HepG2 (cell line): ENCODE results near the gene GPS1. TPM values are rescaled to one million over a fixed set of nuclear protein-coding genes. Genes with fewer than 3 reads are reported as not detected.

Experiments used
- CEBPG ChIP-seq: IDR thresholded peaks from 2 replicates; pipeline ENCODE4 v1.6.1; 2016
- E2F1 ChIP-seq: sonication (generic); formaldehyde crosslinking; IDR thresholded peaks from 2 replicates; pipeline ENCODE4 v1.5.0; 2020; ENCODE audit warnings: missing genetic modification reagents
- EED ChIP-seq: sonication (generic); formaldehyde crosslinking; IDR thresholded peaks from 2 replicates; pipeline ENCODE4 v1.5.0; 2020; ENCODE audit warnings: mild to moderate bottlenecking, missing genetic modification reagents
- ETV6 ChIP-seq: sonication (generic); formaldehyde crosslinking; conservative IDR thresholded peaks from 2 replicates; pipeline ENCODE4 v1.4.0; 2020; ENCODE audit warnings: missing genetic modification reagents
- HNF4G ChIP-seq, 2 experiments: sonication (generic) in 1 of 2; formaldehyde crosslinking in 1 of 2; IDR thresholded peaks; 2 replicates each; pipeline versions ENCODE4 v1.4.0 to v1.6.1; 2011 to 2020; ENCODE audit warnings: borderline replicate concordance in 2 of 2, low read depth in 2 of 2, mild to moderate bottlenecking in 2 of 2, low read length in 1 of 2, missing genetic modification reagents in 1 of 2, moderate library complexity in 1 of 2
- PCBP2 ChIP-seq: fragments of 200-400 bp; formaldehyde crosslinking; optimal IDR thresholded peaks from 2 replicates; pipeline ENCODE3; 2018; ENCODE audit warnings: low read length, low read depth; ENCODE audit not compliant: poor library complexity, severe bottlenecking
- SCMH1 ChIP-seq: sonication (generic); formaldehyde crosslinking; IDR thresholded peaks from 2 replicates; pipeline ENCODE4 v1.9.0; 2021; ENCODE audit warnings: missing genetic modification reagents, mild to moderate bottlenecking, borderline replicate concordance
- SRSF9 ChIP-seq: fragments of 200-400 bp; formaldehyde crosslinking; IDR thresholded peaks from 2 replicates; pipeline ENCODE4 v1.6.1; 2018; ENCODE audit warnings: borderline replicate concordance, mild to moderate bottlenecking, low read depth, low read length; ENCODE audit not compliant: insufficient read depth, poor library complexity, severe bottlenecking
- YEATS4 ChIP-seq: sonication (generic); formaldehyde crosslinking; IDR thresholded peaks from 2 replicates; pipeline ENCODE4 v1.4.0; 2020; ENCODE audit warnings: missing genetic modification reagents, borderline replicate concordance
- ZNF292 ChIP-seq: sonication (generic); formaldehyde crosslinking; IDR thresholded peaks from 2 replicates; pipeline ENCODE4 v1.8.1; 2022; ENCODE audit warnings: mild to moderate bottlenecking, low read depth, missing genetic modification reagents, borderline replicate concordance
- ZNF432 ChIP-seq: sonication (generic); formaldehyde crosslinking; IDR thresholded peaks from 2 replicates; pipeline ENCODE4 v1.5.0; 2020; ENCODE audit warnings: missing genetic modification reagents, mild to moderate bottlenecking, borderline replicate concordance
- ZNF558 ChIP-seq: sonication (generic); formaldehyde crosslinking; IDR thresholded peaks from 2 replicates; pipeline ENCODE4 v1.9.0; 2022; ENCODE audit warnings: mild to moderate bottlenecking, missing genetic modification reagents, borderline replicate concordance
- ZNF652 ChIP-seq: IDR thresholded peaks from 2 replicates; pipeline ENCODE4 v1.6.1; 2016; ENCODE audit warnings: low read depth, borderline replicate concordance
- ZNF75D ChIP-seq: sonication (generic); formaldehyde crosslinking; IDR thresholded peaks from 2 replicates; pipeline ENCODE4 v1.8.1; 2023; ENCODE audit warnings: missing genetic modification reagents, mild to moderate bottlenecking, borderline replicate concordance
- ZNF777 ChIP-seq: sonication (generic); formaldehyde crosslinking; IDR thresholded peaks from 2 replicates; pipeline ENCODE4 v1.4.0; 2020; ENCODE audit warnings: missing genetic modification reagents
- ZSCAN29 ChIP-seq: sonication (generic); formaldehyde crosslinking; conservative IDR thresholded peaks from 2 replicates; pipeline ENCODE4 v1.4.0; 2020; ENCODE audit warnings: mild to moderate bottlenecking, missing genetic modification reagents
- polyA plus RNA-seq, 8 experiments: library from polyadenylated mRNA; depleted of rRNA in 3 of 8; stranded (reverse) in 7 of 8; unstranded in 1 of 8; fragments of >200 nt; fragmentation: Illumina TruSeq in 4 of 8; extraction: Trizol in 4 of 8; gene quantifications; 2 replicates each; pipeline versions ENCODE4 v1.2.1 to v1.2.3, GENCODE V29; 2011 to 2016; ENCODE audit warnings: low read depth in 4 of 8, missing spikeins in 1 of 8, mixed read lengths in 1 of 8; ENCODE audit not compliant: insufficient read depth in 1 of 8
- total RNA-seq, 5 experiments: library from RNA; depleted of rRNA; stranded (reverse); fragments of >200 nt; fragmentation: Illumina TruSeq; extraction: Trizol; gene quantifications; 2 replicates each; pipeline ENCODE4 v1.2.3, GENCODE V29; 2016; ENCODE audit warnings: low read depth in 1 of 5
- TF ChIP-seq, protein P1 (sequence below): sonication (generic); formaldehyde crosslinking; IDR thresholded peaks from 2 replicates; pipeline ENCODE4 v1.5.1; 2020; ENCODE audit warnings: missing genetic modification reagents, mild to moderate bottlenecking, borderline replicate concordance
- TF ChIP-seq, protein P2 (sequence below): sonication (generic); formaldehyde crosslinking; IDR thresholded peaks from 2 replicates; pipeline ENCODE4 v1.4.0; 2020; ENCODE audit warnings: missing genetic modification reagents
- TF ChIP-seq, protein P3 (sequence below): sonication (generic); formaldehyde crosslinking; conservative IDR thresholded peaks from 2 replicates; pipeline ENCODE4 v1.4.0; 2020; ENCODE audit warnings: missing genetic modification reagents

GPS1 gene
- total and polyA plus RNA-seq, 2 of the 13 experiments (the other 11 are each of a cell fraction or from before 2014, with no cell fraction given) = 124 to 128 TPM

- no peak for TF ChIP-seq ZNF75D (CRISPR knock-in tag)
- no peak for TF ChIP-seq ETV6 (CRISPR knock-in tag)
- TF ChIP-seq, protein P1, sequence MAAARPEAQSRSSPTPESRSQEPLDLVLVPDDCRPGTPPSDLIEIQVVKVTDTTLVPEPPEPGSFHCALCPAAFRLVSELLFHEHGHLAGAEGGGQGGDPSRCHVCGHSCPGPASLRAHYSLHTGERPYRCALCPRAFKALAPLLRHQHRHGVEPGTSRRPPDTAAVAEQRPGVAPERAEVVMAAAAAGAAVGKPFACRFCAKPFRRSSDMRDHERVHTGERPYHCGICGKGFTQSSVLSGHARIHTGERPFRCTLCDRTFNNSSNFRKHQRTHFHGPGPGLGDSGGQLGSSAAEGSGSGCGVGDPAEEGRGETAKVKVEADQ (CRISPR knock-in tag) = peak; percentile 88; the same call in 1 of the 2 replicates
- TF ChIP-seq ZNF292 = peak; percentile 93
- TF ChIP-seq, protein P2, sequence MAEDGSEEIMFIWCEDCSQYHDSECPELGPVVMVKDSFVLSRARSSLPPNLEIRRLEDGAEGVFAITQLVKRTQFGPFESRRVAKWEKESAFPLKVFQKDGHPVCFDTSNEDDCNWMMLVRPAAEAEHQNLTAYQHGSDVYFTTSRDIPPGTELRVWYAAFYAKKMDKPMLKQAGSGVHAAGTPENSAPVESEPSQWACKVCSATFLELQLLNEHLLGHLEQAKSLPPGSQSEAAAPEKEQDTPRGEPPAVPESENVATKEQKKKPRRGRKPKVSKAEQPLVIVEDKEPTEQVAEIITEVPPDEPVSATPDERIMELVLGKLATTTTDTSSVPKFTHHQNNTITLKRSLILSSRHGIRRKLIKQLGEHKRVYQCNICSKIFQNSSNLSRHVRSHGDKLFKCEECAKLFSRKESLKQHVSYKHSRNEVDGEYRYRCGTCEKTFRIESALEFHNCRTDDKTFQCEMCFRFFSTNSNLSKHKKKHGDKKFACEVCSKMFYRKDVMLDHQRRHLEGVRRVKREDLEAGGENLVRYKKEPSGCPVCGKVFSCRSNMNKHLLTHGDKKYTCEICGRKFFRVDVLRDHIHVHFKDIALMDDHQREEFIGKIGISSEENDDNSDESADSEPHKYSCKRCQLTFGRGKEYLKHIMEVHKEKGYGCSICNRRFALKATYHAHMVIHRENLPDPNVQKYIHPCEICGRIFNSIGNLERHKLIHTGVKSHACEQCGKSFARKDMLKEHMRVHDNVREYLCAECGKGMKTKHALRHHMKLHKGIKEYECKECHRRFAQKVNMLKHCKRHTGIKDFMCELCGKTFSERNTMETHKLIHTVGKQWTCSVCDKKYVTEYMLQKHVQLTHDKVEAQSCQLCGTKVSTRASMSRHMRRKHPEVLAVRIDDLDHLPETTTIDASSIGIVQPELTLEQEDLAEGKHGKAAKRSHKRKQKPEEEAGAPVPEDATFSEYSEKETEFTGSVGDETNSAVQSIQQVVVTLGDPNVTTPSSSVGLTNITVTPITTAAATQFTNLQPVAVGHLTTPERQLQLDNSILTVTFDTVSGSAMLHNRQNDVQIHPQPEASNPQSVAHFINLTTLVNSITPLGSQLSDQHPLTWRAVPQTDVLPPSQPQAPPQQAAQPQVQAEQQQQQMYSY = no peak
- peak; percentile 70 for TF ChIP-seq ZNF558 (CRISPR knock-in tag)
- TF ChIP-seq ZNF652 (CRISPR knock-in tag) = no peak
- no peak for TF ChIP-seq PCBP2
- TF ChIP-seq E2F1 (CRISPR knock-in tag) = no peak
- peak; percentile 95 for TF ChIP-seq HNF4G (IDR thresholded peaks at IDR 0.05; ENCODE audit: borderline replicate concordance, low read depth, low read length)
- peak; percentile 96 for TF ChIP-seq HNF4G (CRISPR knock-in tag; IDR thresholded peaks at IDR 0.05; ENCODE audit: borderline replicate concordance, low read depth)
- TF ChIP-seq, protein P3, sequence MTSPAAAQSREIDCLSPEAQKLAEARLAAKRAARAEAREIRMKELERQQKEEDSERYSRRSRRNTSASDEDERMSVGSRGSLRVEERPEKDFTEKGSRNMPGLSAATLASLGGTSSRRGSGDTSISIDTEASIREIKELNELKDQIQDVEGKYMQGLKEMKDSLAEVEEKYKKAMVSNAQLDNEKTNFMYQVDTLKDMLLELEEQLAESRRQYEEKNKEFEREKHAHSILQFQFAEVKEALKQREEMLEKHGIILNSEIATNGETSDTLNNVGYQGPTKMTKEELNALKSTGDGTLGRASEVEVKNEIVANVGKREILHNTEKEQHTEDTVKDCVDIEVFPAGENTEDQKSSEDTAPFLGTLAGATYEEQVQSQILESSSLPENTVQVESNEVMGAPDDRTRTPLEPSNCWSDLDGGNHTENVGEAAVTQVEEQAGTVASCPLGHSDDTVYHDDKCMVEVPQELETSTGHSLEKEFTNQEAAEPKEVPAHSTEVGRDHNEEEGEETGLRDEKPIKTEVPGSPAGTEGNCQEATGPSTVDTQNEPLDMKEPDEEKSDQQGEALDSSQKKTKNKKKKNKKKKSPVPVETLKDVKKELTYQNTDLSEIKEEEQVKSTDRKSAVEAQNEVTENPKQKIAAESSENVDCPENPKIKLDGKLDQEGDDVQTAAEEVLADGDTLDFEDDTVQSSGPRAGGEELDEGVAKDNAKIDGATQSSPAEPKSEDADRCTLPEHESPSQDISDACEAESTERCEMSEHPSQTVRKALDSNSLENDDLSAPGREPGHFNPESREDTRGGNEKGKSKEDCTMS (CRISPR knock-in tag) = no peak
- TF ChIP-seq YEATS4 = peak; percentile 65; the same call in 1 of the 2 replicates
- TF ChIP-seq CEBPG (CRISPR knock-in tag) = 0 out of 2 replicates have a peak, but pooled peaks have one; percentile 11
- peak; percentile 33; the same call in 1 of the 2 replicates for TF ChIP-seq ZNF777 (CRISPR knock-in tag)
- no peak for TF ChIP-seq SCMH1
- no peak for TF ChIP-seq SRSF9
- TF ChIP-seq ZSCAN29 (CRISPR knock-in tag) = 0 out of 2 replicates have a peak, but pooled peaks have one; percentile 73
- peak; percentile 72; the same call in 1 of the 2 replicates for TF ChIP-seq EED
- no peak for TF ChIP-seq ZNF432
Measured at GRCh38 chr17:82056729-82057621, 5.3 kb downstream of the GPS1 start (continued).
